ENCODE results near the gene TARS1. TPM values are rescaled to one million over a fixed set of nuclear protein-coding genes. Genes with fewer than 3 reads are reported as not detected.

Gene TARS1
- polyA plus RNA-seq, 1 experiment, result 229 TPM

DNA sequence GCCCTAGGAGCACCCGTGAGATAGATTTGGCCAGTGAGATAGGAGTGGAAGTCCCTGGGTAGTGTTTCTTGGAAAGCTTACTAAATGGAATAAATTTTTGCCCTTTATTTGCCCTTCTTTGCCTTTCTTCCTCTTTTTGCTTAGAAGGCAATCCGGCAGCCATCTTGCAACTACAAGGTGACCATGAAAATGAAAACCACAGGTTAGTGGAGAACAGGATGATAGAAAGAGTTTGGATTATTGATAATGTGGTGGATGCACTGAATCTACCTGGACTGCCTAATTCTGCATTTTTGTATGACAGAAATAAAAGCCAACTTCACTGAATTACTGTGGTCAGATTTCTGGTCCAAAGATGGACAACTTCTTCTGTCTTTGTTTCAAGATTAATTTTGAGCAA is 33.2 kb downstream of the TARS1 start:
- no peak overlapping the region for H3K4me3 ChIP-seq (ENCODE audit: low read depth, low read length)
- no peaks in the 10 kb centered on the region for H3K27me3 ChIP-seq (ENCODE audit: control insufficient read depth, insufficient read depth, low read length)
- TF ChIP-seq, protein P1, sequence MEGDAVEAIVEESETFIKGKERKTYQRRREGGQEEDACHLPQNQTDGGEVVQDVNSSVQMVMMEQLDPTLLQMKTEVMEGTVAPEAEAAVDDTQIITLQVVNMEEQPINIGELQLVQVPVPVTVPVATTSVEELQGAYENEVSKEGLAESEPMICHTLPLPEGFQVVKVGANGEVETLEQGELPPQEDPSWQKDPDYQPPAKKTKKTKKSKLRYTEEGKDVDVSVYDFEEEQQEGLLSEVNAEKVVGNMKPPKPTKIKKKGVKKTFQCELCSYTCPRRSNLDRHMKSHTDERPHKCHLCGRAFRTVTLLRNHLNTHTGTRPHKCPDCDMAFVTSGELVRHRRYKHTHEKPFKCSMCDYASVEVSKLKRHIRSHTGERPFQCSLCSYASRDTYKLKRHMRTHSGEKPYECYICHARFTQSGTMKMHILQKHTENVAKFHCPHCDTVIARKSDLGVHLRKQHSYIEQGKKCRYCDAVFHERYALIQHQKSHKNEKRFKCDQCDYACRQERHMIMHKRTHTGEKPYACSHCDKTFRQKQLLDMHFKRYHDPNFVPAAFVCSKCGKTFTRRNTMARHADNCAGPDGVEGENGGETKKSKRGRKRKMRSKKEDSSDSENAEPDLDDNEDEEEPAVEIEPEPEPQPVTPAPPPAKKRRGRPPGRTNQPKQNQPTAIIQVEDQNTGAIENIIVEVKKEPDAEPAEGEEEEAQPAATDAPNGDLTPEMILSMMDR (IDR thresholded peaks at IDR 0.05; ENCODE audit: low read depth, low read length), result no peak
- no peaks in the 10 kb centered on the region for H3K9me3 ChIP-seq (ENCODE audit: control insufficient read depth, insufficient read depth, low read length)
- no peak for DNase-seq (ENCODE audit: low read depth, low spot score)
- no peak overlapping the region for H3K27ac ChIP-seq (ENCODE audit: low read depth, low read length)
- ChIA-PET CTCF (interaction anchor here (0.6 to 1.7 kb wide), 3 partner anchors 16 to 496 kb away, joined by 3 to 6 read pairs (median 3); no protein-coding TSS in a partner anchor), POLR2A (no interaction called here)

DNA sequence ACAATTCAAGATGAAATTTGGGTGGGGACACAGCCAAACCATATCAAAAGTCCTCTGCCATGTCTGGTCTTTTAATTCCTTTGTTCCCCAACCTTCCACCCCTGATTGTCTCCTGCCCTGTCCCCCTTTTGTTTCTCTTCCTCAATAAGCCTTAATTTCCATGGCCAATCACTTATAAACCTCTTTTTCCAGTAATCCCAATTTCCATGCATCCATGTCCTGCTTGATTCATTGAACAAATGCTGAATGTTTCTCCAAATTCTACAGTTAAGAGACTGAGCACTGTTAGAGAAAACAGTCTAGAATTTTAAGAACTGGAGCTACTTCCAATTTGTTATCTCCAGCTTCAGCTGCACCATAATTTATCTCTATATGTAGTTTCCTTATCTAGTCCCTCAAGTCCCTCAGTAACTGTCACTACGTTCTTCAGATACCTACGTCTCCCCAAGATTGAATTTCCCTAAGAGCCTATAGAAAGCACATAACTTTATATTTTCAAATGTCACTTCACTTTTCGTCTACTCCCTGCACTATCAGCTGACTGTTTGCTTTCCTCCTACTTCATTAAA is 34.2 kb downstream of the TARS1 start:
- Histone ChIP-seq H3K27me3 (ENCODE audit: control insufficient read depth, insufficient read depth, low read length) (no peaks in the 10 kb centered on the region), H3K9me3 (ENCODE audit: control insufficient read depth, insufficient read depth, low read length) (no peaks in the 10 kb centered on the region), H3K4me3 (ENCODE audit: low read depth, low read length) (no peak overlapping the region), H3K27ac (ENCODE audit: low read depth, low read length) (no peak overlapping the region)
- no peak for DNase-seq (ENCODE audit: low read depth, low spot score)
- ChIA-PET CTCF (interaction anchor here (0.6 to 0.8 kb wide), 2 partner anchors 492 to 494 kb away, joined by 3 read pairs; no protein-coding TSS in a partner anchor), POLR2A (no interaction called here)
- TF ChIP-seq, protein P1 (IDR thresholded peaks at IDR 0.05; ENCODE audit: low read depth, low read length), result no peak

DNA sequence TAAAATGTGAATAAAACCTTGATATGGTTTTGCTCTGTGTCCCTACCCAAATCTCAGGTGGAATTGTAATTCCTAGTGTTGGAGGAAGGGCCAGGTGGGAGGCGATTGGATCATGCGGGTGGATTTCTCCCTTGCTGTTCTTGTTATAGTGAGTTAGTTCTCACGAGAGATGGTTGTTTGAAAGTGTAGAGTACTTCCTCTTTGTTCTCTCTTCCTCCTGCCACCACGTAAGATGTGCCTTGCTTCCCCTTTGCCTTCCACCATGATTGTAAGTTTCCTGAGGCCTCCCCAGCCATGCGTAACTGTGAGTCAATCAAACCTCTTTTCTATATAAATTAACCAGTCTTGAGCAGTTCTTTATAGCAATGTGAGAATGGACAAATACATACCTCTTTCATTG is 34.9 kb downstream of the TARS1 start:
- CTCF ChIA-PET, result interaction anchor here (0.8 kb wide), 1 partner anchor 494 kb away, joined by 3 read pairs; no protein-coding TSS in a partner anchor
- TF ChIP-seq, protein P1 (IDR thresholded peaks at IDR 0.05; ENCODE audit: low read depth, low read length), result no peak
- Histone ChIP-seq H3K27ac (ENCODE audit: low read depth, low read length) (no peak overlapping the region), H3K27me3 (ENCODE audit: control insufficient read depth, insufficient read depth, low read length) (no peaks in the 10 kb centered on the region), H3K9me3 (ENCODE audit: control insufficient read depth, insufficient read depth, low read length) (no peaks in the 10 kb centered on the region), H3K4me3 (ENCODE audit: low read depth, low read length) (no peak overlapping the region)
- POLR2A ChIA-PET, result no interaction called here
- DNase-seq (ENCODE audit: low read depth, low spot score), result no peak

DNA sequence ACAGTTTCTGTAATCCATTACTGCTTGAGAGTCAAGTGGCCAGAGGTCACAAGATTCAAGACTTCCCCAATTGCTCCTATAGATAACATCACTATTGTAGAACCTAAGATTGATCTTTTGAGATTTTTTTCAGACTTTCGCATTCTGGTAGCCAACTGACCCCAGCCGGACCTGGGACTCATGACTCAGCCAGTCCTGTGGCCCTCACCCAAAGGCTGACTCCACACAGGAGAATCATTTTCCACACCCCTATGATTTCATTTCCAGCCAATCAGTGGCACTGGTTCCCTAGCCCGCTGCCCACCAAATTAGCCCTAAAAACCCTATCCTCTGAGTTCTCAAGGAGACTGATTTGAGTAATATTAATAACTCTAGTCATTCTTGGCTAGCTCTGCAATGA is 36.2 kb downstream of the TARS1 start:
- CTCF ChIA-PET, result interaction anchor here (3.8 kb wide), 1 partner anchor 493 kb away, joined by 21 read pairs; no protein-coding TSS in a partner anchor
- no peak for DNase-seq (ENCODE audit: low read depth, low spot score)
- TF ChIP-seq, protein P1 (IDR thresholded peaks at IDR 0.05; ENCODE audit: low read depth, low read length), result no peak

DNA sequence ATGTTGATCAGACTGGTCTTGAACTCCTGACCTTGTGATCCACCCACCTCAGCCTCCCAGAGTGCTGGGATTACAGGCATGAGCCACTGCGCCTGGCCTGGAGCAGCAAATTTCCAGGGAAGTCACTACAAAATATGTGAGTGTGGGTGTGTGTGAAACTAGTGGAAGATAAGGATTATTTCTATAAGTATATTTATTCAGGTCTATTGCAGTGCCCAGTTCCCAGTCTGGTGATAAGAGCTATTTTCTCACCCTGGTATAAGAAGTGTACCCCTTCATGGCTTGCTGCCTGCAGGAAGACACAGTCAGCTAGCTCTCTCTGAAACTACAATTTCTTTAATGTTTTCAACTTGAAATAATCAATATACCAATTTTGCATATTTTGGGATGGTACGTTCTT is 37.1 kb downstream of the TARS1 start:
- POLR2A ChIA-PET, result interaction anchor here (0.6 kb wide), 1 partner anchor 13 kb away, joined by 3 read pairs; no protein-coding TSS in a partner anchor
- no peak for DNase-seq (ENCODE audit: low read depth, low spot score)
- no peak overlapping the region for H3K27ac ChIP-seq (ENCODE audit: low read depth, low read length)

More for the DNA sequence above, 36.2 kb downstream of the TARS1 start:
- H3K27me3 ChIP-seq (ENCODE audit: control insufficient read depth, insufficient read depth, low read length), result no peaks in the 10 kb centered on the region
- POLR2A ChIA-PET, result no interaction called here
- no peak overlapping the region for H3K27ac ChIP-seq (ENCODE audit: low read depth, low read length)
- no peaks in the 10 kb centered on the region for H3K9me3 ChIP-seq (ENCODE audit: control insufficient read depth, insufficient read depth, low read length)
- no peak overlapping the region for H3K4me3 ChIP-seq (ENCODE audit: low read depth, low read length)

More for the DNA sequence above, 37.1 kb downstream of the TARS1 start:
- Histone ChIP-seq H3K4me3 (ENCODE audit: low read depth, low read length) (no peak overlapping the region), H3K9me3 (ENCODE audit: control insufficient read depth, insufficient read depth, low read length) (no peaks in the 10 kb centered on the region), H3K27me3 (ENCODE audit: control insufficient read depth, insufficient read depth, low read length) (no peaks in the 10 kb centered on the region)
- TF ChIP-seq, protein P1 (IDR thresholded peaks at IDR 0.05; ENCODE audit: low read depth, low read length), result no peak
- CTCF ChIA-PET, result interaction anchor here (1.2 to 3.8 kb wide), 3 partner anchors 8 to 492 kb away, joined by 3 to 21 read pairs (median 6); no protein-coding TSS in a partner anchor

All from AG04450 (cell line).